Measurements from ENCODE around the gene USE1. TPM values are rescaled to one million over a fixed set of nuclear protein-coding genes. Genes with fewer than 3 reads are reported as not detected.
"Not testable (repeated sequence)": the region's sequence is repeated elsewhere in the genome, so short reads cannot be mapped to it uniquely, and the experiment has no call there.

The USE1 gene
- 10 to 100 TPM; 27.8 to 30.6 TPM for total RNA-seq

GRCh38 chr19:17215127-17215971 is at the start of gene USE1:
TSS of gene USE1 (plus strand) at chr19:17215357. CDS start at chr19:17215406, 49 bp downstream.
- H3K36me3 Mint-ChIP-seq (ENCODE audit: low read depth): peaks cover 66% of the 10 kb centered on the region
- H3K4me3 Mint-ChIP-seq: peak within 1 kb of the TSS; percentile 86
- H3K27me3 Mint-ChIP-seq: no peaks in the 10 kb centered on the region
- peaks cover 5% of the 10 kb centered on the region for H3K4me1 Mint-ChIP-seq
- ATAC-seq (replicated peaks): peak; percentile 98
- peak within 1 kb of the TSS; percentile 95 for H3K27ac Mint-ChIP-seq
- no peaks in the 10 kb centered on the region for H3K9me3 Mint-ChIP-seq

- ATAC-seq (replicated peaks): no peak
- H3K9me3 Mint-ChIP-seq: no peaks in the 10 kb centered on the region
- H3K27ac Mint-ChIP-seq: no peak overlapping the region
- H3K4me1 Mint-ChIP-seq: no peaks in the 10 kb centered on the region
- H3K27me3 Mint-ChIP-seq: no peaks in the 10 kb centered on the region
- H3K4me3 Mint-ChIP-seq: no peak overlapping the region
- peaks cover 99% of the 10 kb centered on the region for H3K36me3 Mint-ChIP-seq (ENCODE audit: low read depth)
These were observed 49.4 kb upstream of the USE1 start for GRCh38 chr19:17165715-17166114.

- no peaks in the 10 kb centered on the region for H3K4me1 Mint-ChIP-seq
- H3K4me3 Mint-ChIP-seq: no peak overlapping the region
- no peaks in the 10 kb centered on the region for H3K27me3 Mint-ChIP-seq
- peaks cover 95% of the 10 kb centered on the region for H3K36me3 Mint-ChIP-seq (ENCODE audit: low read depth)
- H3K27ac Mint-ChIP-seq: peak overlapping the region; percentile 62
- ATAC-seq (replicated peaks): peak; percentile 62
- H3K9me3 Mint-ChIP-seq: no peaks in the 10 kb centered on the region
These were observed 44.4 kb upstream of the USE1 start for GRCh38 chr19:17170538-17171297.

GRCh38 chr19:17171874-17172273 is 43.3 kb upstream of the USE1 start:
- peaks cover 95% of the 10 kb centered on the region for H3K36me3 Mint-ChIP-seq (ENCODE audit: low read depth)
- no peaks in the 10 kb centered on the region for H3K4me1 Mint-ChIP-seq
- H3K4me3 Mint-ChIP-seq: no peak overlapping the region
- ATAC-seq (replicated peaks): no peak
- H3K9me3 Mint-ChIP-seq: no peaks in the 10 kb centered on the region
- no peaks in the 10 kb centered on the region for H3K27me3 Mint-ChIP-seq
- no peak overlapping the region for H3K27ac Mint-ChIP-seq

- Mint-ChIP-seq H3K4me1 (no peaks in the 10 kb centered on the region), H3K27ac (peak overlapping the region; percentile 54), H3K36me3 (ENCODE audit: low read depth) (peaks cover 95% of the 10 kb centered on the region)
These were observed 42.4 kb upstream of the USE1 start for GRCh38 chr19:17172624-17173345.

GRCh38 chr19:17178291-17178690 is 36.9 kb upstream of the USE1 start:
- H3K4me1 Mint-ChIP-seq: no peaks in the 10 kb centered on the region
- no peak overlapping the region for H3K27ac Mint-ChIP-seq
- no peak for ATAC-seq (replicated peaks)
- peaks cover 85% of the 10 kb centered on the region for H3K36me3 Mint-ChIP-seq (ENCODE audit: low read depth)
- no peaks in the 10 kb centered on the region for H3K9me3 Mint-ChIP-seq
- no peaks in the 10 kb centered on the region for H3K27me3 Mint-ChIP-seq
- H3K4me3 Mint-ChIP-seq: no peak overlapping the region

More at GRCh38 chr19:17172624-17173345, 42.4 kb upstream of the USE1 start:
- H3K9me3 Mint-ChIP-seq: no peaks in the 10 kb centered on the region
- H3K4me3 Mint-ChIP-seq: no peak overlapping the region
- no peaks in the 10 kb centered on the region for H3K27me3 Mint-ChIP-seq
- no peak for ATAC-seq (replicated peaks)

- no peak overlapping the region for H3K4me3 Mint-ChIP-seq
- peaks cover 90% of the 10 kb centered on the region for H3K36me3 Mint-ChIP-seq (ENCODE audit: low read depth)
- ATAC-seq (replicated peaks): no peak
- no peaks in the 10 kb centered on the region for H3K9me3 Mint-ChIP-seq
- peak overlapping the region; percentile 41 for H3K27ac Mint-ChIP-seq
- H3K4me1 Mint-ChIP-seq: peaks cover 11% of the 10 kb centered on the region
- no peaks in the 10 kb centered on the region for H3K27me3 Mint-ChIP-seq
These were observed 34.0 kb upstream of the USE1 start for GRCh38 chr19:17180997-17181702.

- ATAC-seq (replicated peaks): peak; percentile 53
- peaks cover 90% of the 10 kb centered on the region for H3K36me3 Mint-ChIP-seq (ENCODE audit: low read depth)
- H3K4me3 Mint-ChIP-seq: peak overlapping the region; percentile 87
These were observed 31.8 kb upstream of the USE1 start for GRCh38 chr19:17183271-17183761.

GRCh38 chr19:17183858-17184321 is 31.3 kb upstream of the USE1 start:
- no peaks in the 10 kb centered on the region for H3K9me3 Mint-ChIP-seq

More at GRCh38 chr19:17183271-17183761, 31.8 kb upstream of the USE1 start:
- peak overlapping the region; percentile 93 for H3K27ac Mint-ChIP-seq
- H3K9me3 Mint-ChIP-seq: no peaks in the 10 kb centered on the region
- peaks cover 11% of the 10 kb centered on the region for H3K4me1 Mint-ChIP-seq
- no peaks in the 10 kb centered on the region for H3K27me3 Mint-ChIP-seq

GRCh38 chr19:17184371-17184841 is 30.8 kb upstream of the USE1 start:
- H3K27me3 Mint-ChIP-seq: no peaks in the 10 kb centered on the region
- H3K36me3 Mint-ChIP-seq (ENCODE audit: low read depth): peaks cover 90% of the 10 kb centered on the region
- no peaks in the 10 kb centered on the region for H3K9me3 Mint-ChIP-seq
- peak; percentile 78 for ATAC-seq (replicated peaks)
- peak overlapping the region; percentile 93 for H3K27ac Mint-ChIP-seq
- peaks cover 11% of the 10 kb centered on the region for H3K4me1 Mint-ChIP-seq
- peak overlapping the region; percentile 87 for H3K4me3 Mint-ChIP-seq

More at GRCh38 chr19:17183858-17184321, 31.3 kb upstream of the USE1 start:
- Mint-ChIP-seq H3K27ac (peak overlapping the region; percentile 93), H3K36me3 (ENCODE audit: low read depth) (peaks cover 90% of the 10 kb centered on the region), H3K4me1 (peaks cover 11% of the 10 kb centered on the region), H3K27me3 (no peaks in the 10 kb centered on the region), H3K4me3 (peak overlapping the region; percentile 87)
- peak; percentile 53 for ATAC-seq (replicated peaks)

GRCh38 chr19:17185590-17185989 is 29.6 kb upstream of the USE1 start:
- Mint-ChIP-seq H3K4me1 (peaks cover 11% of the 10 kb centered on the region), H3K4me3 (no peak overlapping the region), H3K27ac (peak overlapping the region; percentile 59), H3K36me3 (ENCODE audit: low read depth) (peaks cover 92% of the 10 kb centered on the region), H3K27me3 (no peaks in the 10 kb centered on the region), H3K9me3 (no peaks in the 10 kb centered on the region)
- ATAC-seq (replicated peaks): no peak

- H3K9me3 Mint-ChIP-seq; H3K27me3 Mint-ChIP-seq; H3K27ac Mint-ChIP-seq; H3K4me1 Mint-ChIP-seq; H3K4me3 Mint-ChIP-seq; ATAC-seq (replicated peaks): not testable (repeated sequence)
- peaks cover 86% of the 10 kb centered on the region for H3K36me3 Mint-ChIP-seq (ENCODE audit: low read depth)
These were observed 23.4 kb upstream of the USE1 start for GRCh38 chr19:17191736-17192135.

GRCh38 chr19:17192751-17193150 is 22.4 kb upstream of the USE1 start:
- peaks cover 86% of the 10 kb centered on the region for H3K36me3 Mint-ChIP-seq (ENCODE audit: low read depth)
- no peak overlapping the region for H3K27ac Mint-ChIP-seq

More at GRCh38 chr19:17192751-17193150, 22.4 kb upstream of the USE1 start:
- no peak for ATAC-seq (replicated peaks)
- Mint-ChIP-seq H3K9me3 (no peaks in the 10 kb centered on the region), H3K27me3 (no peaks in the 10 kb centered on the region), H3K4me1 (peaks cover 11% of the 10 kb centered on the region), H3K4me3 (no peak overlapping the region)
